HFF-Myc (cell line): ENCODE results near the gene RRAS2.
"Not testable (repeated sequence)": the region's sequence is repeated elsewhere in the genome, so short reads cannot be mapped to it uniquely, and the experiment has no call there.

Experiments used
- DNase-seq: peaks from one replicate; pipeline ENCODE4 v3.0.0-alpha.2; 2011; ENCODE audit warnings: low read depth; ENCODE audit errors: extremely low read depth
- H3K4me3 ChIP-seq: replicated peaks from 2 replicates; pipeline ENCODE4 v1.5.1; 2011; ENCODE audit warnings: low read depth, mild to moderate bottlenecking, control low read depth, low read length
- CTCF ChIP-seq: IDR thresholded peaks from 2 replicates; pipeline ENCODE4 v1.5.1; 2012; ENCODE audit warnings: mild to moderate bottlenecking, low read depth, low read length, control low read depth; ENCODE audit errors: missing control alignments

The RRAS2 gene

GRCh38 chr11:14300661-14301304 is 58.2 kb downstream of the RRAS2 start:
- peak; percentile 56 for DNase-seq
- peak; percentile 78 for TF ChIP-seq CTCF
- H3K4me3 ChIP-seq: no peak overlapping the region

DNA sequence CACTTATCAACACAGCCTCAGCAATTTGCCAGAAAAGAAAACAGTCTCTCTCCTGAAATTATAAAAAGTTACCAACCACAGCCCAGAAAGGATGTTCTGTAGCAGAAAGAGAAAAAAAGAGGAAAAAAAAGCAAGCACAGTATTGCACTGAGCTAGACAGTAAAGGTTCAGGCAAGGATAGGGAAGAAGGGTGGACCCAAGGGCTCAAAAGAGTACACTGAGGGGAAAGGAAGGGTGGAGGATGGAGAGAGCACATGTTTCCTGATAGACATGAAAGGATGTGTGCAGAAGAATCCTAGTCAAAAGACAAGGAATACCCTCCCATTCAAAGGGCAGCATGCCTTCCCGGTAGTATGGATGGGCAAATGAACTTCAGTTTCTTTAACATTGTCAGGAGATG is 59.1 kb downstream of the RRAS2 start:
- no peak for DNase-seq
- no peak for TF ChIP-seq CTCF
- H3K4me3 ChIP-seq: no peak overlapping the region

DNA sequence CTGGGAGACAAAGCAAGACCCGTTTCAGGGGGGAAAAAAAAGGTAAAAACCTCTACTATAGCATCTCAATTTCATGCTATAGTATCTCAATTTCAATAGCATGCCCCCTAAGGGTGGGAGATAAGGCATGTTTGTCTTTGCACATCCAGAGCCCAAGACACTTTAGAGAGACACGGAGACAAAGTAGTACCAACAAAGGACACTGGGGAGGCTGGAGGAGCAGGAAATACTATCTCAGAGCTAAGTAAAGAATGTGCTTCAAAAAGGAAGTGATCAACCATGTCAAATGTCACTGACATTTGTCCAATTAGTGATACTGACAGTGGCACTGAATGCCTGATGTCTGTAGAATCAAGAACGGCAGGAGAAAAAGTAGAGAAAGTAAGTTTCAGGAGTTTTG is 68.6 kb downstream of the RRAS2 start:
- no peak for TF ChIP-seq CTCF
- no peak for DNase-seq
- no peak overlapping the region for H3K4me3 ChIP-seq

GRCh38 chr11:14288189-14288935 is 70.6 kb downstream of the RRAS2 start:
- no peak for DNase-seq
- no peak overlapping the region for H3K4me3 ChIP-seq
- no peak for TF ChIP-seq CTCF

- H3K4me3 ChIP-seq, DNase-seq: not testable (repeated sequence)
These were observed 80.1 kb downstream of the RRAS2 start for GRCh38 chr11:14278869-14279268.

DNA sequence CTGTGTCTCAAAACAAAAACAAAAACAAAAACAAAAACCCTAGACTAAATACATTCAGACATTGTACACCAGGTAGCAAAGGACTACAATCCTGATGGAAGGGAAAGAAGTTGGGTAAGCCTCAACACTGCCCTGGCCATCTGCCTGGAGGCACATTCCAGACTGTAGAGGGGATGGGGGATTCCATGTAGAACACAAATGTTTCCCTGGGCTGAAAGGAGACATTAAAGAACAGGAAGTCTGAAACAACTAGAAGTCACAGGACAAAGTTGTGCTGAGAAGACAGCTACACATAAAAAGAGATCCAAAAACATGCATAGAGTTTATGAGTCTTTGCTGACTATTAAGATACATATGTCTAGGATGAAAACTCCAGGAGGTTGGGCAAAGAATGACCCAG is 83.9 kb downstream of the RRAS2 start:
- H3K4me3 ChIP-seq: no peak overlapping the region
- no peak for TF ChIP-seq CTCF
- no peak for DNase-seq

GRCh38 chr11:14273895-14274294 is 85.1 kb downstream of the RRAS2 start:
- H3K4me3 ChIP-seq: no peak overlapping the region
- DNase-seq: no peak
- no peak for TF ChIP-seq CTCF
